Fibroblast of mammary gland (primary cell): Measurements from ENCODE around the gene OTOG.

ENCODE experiments used
- DNase-seq: peaks from one replicate; pipeline ENCODE4 v3.0.0-alpha.2; 2010; ENCODE audit warnings: low read depth
- H3K4me3 ChIP-seq: 2 replicates; pipeline ENCODE4 v1.5.1; 2011; ENCODE audit warnings: low read depth, mild to moderate bottlenecking, low read length, moderate library complexity; ENCODE audit not compliant: control insufficient read depth
- TF ChIP-seq, protein P1 (sequence below): conservative IDR thresholded peaks from 2 replicates; pipeline ENCODE4 v1.5.1; 2011; ENCODE audit warnings: low read depth, low read length, inconsistent platforms; ENCODE audit not compliant: control insufficient read depth, insufficient read depth

Gene OTOG

DNA sequence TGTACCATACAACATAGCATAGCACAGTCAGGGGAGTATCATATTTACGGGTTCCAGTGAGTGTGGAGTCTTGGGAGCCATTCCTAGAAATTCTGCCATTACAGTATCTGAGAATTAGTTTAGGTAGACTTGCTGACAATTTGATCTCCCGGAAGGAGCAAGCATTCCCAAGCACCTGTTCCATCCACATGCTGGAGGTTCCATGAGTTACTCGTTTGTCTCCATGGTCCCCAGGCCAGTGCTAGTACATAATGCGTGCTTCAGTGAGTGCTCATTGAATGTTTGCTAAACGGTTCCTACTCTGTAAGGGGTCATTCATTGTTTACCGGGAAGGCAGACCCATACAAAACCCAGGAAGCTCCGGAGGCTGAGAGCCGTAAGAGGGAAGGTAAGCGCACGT, 144.9 kb downstream of the OTOG start:
- no peak overlapping the region for H3K4me3 ChIP-seq
- DNase-seq: no peak
- TF ChIP-seq, protein P1, sequence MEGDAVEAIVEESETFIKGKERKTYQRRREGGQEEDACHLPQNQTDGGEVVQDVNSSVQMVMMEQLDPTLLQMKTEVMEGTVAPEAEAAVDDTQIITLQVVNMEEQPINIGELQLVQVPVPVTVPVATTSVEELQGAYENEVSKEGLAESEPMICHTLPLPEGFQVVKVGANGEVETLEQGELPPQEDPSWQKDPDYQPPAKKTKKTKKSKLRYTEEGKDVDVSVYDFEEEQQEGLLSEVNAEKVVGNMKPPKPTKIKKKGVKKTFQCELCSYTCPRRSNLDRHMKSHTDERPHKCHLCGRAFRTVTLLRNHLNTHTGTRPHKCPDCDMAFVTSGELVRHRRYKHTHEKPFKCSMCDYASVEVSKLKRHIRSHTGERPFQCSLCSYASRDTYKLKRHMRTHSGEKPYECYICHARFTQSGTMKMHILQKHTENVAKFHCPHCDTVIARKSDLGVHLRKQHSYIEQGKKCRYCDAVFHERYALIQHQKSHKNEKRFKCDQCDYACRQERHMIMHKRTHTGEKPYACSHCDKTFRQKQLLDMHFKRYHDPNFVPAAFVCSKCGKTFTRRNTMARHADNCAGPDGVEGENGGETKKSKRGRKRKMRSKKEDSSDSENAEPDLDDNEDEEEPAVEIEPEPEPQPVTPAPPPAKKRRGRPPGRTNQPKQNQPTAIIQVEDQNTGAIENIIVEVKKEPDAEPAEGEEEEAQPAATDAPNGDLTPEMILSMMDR: no peak

DNA sequence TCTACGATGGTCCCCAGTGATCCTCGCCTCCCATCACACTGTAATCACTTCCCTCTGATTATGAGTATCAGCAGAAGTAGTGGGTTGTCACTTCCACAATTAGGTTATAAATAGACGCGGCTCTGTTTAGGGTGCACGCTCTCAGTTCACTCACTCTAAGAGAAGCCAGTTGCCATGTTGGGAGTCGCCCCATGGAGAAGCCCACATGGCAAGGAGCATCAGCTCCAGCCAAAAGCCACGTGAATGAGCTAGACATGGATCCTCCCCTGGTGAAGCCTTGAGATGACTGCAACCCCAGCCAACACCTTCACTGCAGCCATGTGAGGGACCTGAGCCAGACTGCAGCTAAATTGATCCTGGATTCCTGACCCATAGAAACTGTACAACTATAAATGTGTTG, 145.9 kb downstream of the OTOG start:
- no peak for DNase-seq
- TF ChIP-seq, protein P1: no peak
- no peak overlapping the region for H3K4me3 ChIP-seq

DNA sequence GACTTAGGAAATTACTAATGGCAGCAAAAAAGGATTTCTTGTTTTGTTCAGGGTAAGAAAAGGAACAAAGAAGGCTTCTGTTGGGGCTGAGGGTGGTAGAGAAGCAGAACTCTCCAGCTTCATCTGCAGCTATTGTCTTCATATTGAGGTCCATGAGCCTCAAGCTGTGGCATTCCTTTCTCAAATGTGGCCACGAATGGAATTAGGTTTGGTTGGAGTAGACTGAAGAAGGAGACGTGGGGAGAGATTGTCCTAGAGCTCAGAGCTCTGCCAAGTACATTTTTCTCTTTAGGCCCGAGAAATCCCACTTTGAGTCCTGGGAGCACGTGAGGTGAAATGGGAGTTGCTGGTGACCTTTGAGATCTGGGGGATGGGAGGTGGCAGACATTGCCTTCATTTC, 146.5 kb downstream of the OTOG start:
- DNase-seq: no peak
- H3K4me3 ChIP-seq: no peak overlapping the region
- TF ChIP-seq, protein P1: no peak

DNA sequence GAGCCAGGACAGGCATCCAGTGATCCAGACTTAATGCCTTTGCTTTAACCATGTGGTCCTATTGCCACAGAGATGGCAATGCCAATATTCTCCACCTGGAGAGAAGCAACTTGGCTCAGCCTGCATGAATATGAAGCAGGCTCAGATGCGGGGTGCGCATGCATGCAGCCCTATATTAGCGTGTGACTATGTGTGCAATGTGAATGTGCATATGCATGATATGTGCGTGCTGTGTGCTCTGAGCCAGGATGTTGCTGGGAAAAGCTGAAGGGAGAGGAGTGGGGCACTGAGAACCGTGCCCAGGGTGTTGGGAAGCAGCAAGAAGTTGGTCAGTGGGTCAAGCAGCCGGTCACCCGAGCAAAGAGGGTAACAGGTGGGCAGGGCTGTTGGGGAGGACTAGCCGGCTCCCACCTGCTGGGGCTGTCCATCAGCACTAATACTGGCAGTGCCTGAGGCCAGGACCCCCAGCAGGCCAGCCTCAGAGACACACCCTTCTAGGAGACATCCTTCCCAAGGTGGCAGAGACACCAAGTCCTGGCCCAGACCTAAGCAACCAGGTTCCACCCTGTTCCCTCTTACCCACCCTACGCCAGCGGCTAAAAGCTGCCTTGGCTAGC, 147.5 kb downstream of the OTOG start:
- no peak for DNase-seq
- TF ChIP-seq, protein P1: no peak

DNA sequence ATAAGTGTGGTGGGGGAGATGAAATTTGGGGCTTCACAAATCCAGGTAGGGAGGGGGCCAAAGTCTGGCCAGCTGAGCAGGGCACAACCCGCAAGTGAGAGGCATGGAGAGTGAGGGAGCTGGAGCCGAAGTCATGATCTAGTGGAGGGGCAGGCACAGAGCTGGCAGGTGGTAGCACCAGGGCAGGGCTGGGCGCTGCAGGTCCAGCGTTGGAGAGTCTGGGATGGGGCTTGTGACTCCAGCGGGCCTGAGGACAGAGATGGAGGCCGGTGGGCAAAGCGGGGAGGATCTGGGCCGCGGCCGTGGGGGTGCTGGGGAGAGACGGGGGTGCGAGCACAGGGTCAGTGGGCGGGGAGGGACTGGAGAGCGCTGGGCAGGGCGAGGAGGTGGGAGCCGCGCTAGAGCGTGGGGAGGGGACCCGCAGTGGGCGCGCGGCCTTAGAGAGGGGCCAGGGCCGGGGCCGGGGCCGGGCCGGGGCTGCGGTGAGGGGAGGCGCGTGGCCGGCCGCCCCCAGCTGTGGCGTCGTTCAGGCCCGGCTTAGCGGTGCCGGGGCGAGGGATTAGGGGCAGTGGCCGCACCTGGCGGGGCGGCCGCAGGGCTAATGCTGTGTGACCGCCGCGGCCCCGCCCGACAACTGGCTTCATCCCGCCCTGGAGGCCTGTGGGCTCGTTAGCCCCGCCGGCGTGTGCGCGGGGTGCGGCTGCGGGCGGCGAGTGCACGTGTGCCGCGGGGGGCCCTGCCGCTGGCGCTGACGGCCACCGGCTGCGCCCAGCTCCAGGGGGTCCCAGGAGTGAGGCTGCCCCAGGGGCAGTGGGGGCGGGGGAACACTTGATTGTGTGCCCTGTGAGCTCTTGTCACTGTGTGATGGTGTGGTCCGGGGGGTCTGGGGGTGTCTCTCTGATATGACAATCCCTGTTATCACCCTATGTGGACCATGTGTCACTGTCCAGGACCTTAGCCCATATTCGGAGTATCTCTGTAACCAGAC, 148.7 kb downstream of the OTOG start:
- no peak overlapping the region for H3K4me3 ChIP-seq
- TF ChIP-seq, protein P1: no peak
- no peak for DNase-seq

More for the DNA sequence above, 147.5 kb downstream of the OTOG start:
- no peak overlapping the region for H3K4me3 ChIP-seq

DNA sequence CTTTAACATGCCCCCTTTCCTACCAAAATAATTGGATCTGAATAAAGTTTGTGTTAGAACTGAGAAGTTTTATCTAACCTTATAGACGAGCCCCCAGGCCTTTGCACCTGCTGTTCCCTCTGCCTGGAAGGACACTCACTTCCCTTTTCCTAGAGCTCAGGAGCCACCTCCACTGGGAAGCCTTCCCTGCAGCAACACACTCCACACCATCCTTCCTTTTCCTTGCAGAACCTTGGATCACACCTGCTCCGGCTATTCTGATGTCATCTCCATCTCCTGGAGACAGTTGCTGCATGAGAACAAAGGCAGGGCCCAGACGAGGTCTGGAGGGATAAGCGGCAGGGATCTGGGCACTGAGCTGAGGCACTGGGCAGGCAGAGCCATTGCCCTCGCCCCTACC, 149.7 kb downstream of the OTOG start:
- TF ChIP-seq, protein P1: no peak
- no peak for DNase-seq

More for the DNA sequence above, 149.7 kb downstream of the OTOG start:
- H3K4me3 ChIP-seq: no peak overlapping the region
